ENCODE data around the gene SRPK1.

GRCh38 chr6:35929601-35930000, 8.7 kb upstream of the SRPK1 start:
- TF ChIP-seq, protein P1, sequence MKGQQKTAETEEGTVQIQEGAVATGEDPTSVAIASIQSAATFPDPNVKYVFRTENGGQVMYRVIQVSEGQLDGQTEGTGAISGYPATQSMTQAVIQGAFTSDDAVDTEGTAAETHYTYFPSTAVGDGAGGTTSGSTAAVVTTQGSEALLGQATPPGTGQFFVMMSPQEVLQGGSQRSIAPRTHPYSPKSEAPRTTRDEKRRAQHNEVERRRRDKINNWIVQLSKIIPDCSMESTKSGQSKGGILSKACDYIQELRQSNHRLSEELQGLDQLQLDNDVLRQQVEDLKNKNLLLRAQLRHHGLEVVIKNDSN (IDR thresholded peaks at IDR 0.05; ENCODE audit: borderline replicate concordance, extremely low read length, insufficient read depth, low read depth, low read length): no peak
- TF ChIP-seq RFX5 (IDR thresholded peaks at IDR 0.05; ENCODE audit: low read depth, low read length): no peak
- no peak for TF ChIP-seq MTA2 (IDR thresholded peaks at IDR 0.05; ENCODE audit: low read depth)
- TF ChIP-seq IKZF2 (IDR thresholded peaks at IDR 0.05): no peak
- TF ChIP-seq, protein P2, sequence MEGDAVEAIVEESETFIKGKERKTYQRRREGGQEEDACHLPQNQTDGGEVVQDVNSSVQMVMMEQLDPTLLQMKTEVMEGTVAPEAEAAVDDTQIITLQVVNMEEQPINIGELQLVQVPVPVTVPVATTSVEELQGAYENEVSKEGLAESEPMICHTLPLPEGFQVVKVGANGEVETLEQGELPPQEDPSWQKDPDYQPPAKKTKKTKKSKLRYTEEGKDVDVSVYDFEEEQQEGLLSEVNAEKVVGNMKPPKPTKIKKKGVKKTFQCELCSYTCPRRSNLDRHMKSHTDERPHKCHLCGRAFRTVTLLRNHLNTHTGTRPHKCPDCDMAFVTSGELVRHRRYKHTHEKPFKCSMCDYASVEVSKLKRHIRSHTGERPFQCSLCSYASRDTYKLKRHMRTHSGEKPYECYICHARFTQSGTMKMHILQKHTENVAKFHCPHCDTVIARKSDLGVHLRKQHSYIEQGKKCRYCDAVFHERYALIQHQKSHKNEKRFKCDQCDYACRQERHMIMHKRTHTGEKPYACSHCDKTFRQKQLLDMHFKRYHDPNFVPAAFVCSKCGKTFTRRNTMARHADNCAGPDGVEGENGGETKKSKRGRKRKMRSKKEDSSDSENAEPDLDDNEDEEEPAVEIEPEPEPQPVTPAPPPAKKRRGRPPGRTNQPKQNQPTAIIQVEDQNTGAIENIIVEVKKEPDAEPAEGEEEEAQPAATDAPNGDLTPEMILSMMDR (IDR thresholded peaks at IDR 0.05 in 2 of 3, conservative IDR thresholded peaks at IDR 0.05 in 1 of 3; ENCODE audit: control insufficient read depth in 2 of 3, extremely low read depth in 1 of 3, insufficient read depth in 1 of 3, low read depth in 3 of 3, low read length in 3 of 3): no peak
